WTC11 (cell line): ENCODE data around the gene SRSF2.

Experiments used
- CBFB ChIP-seq: sonication (generic); formaldehyde crosslinking; IDR thresholded peaks from 2 replicates; pipeline ENCODE4 v1.8.1; 2022; ENCODE audit warnings: mild to moderate bottlenecking, low read depth, missing genetic modification reagents
- CREB1 ChIP-seq: sonication (generic); formaldehyde crosslinking; IDR thresholded peaks from 2 replicates; pipeline ENCODE4 v1.8.0; 2023; ENCODE audit warnings: mild to moderate bottlenecking, missing genetic modification reagents
- TF ChIP-seq, protein P1 (sequence below): sonication (generic); formaldehyde crosslinking; IDR thresholded peaks from 2 replicates; pipeline ENCODE4 v1.8.0; 2022; ENCODE audit warnings: mild to moderate bottlenecking, missing genetic modification reagents
- TF ChIP-seq, protein P2 (sequence below): fragments of 200-600 bp; IDR thresholded peaks from 2 replicates; pipeline ENCODE4 v1.8.0; 2022; ENCODE audit warnings: antibody characterized with exemption
- TF ChIP-seq, protein P3 (sequence below): sonication (generic); formaldehyde crosslinking; IDR thresholded peaks from 2 replicates; pipeline ENCODE4 v1.8.1; 2023; ENCODE audit warnings: mild to moderate bottlenecking, missing genetic modification reagents, moderate library complexity

DNA sequence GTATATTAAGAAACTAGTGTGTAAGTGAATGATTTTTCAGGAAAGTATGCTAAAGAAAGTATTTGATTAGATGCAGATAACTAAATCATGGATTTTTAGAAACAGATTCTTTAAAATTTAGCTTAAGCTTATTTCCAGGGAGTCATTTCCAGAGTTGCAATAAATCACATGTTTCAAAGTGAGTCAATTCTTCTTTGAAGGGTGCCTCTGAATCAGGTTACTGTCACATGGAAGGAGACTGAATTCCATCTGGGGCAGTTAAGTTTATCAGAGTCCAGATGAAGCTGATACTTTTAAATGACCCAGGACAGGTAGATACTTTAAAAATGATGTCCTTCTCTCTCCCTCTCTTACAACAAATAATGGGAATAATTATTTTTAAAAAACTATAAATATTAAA is 5.8 kb upstream of the SRSF2 start:
- TF ChIP-seq, protein P1, sequence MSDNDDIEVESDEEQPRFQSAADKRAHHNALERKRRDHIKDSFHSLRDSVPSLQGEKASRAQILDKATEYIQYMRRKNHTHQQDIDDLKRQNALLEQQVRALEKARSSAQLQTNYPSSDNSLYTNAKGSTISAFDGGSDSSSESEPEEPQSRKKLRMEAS (CRISPR knock-in tag): no peak
- TF ChIP-seq, protein P2, sequence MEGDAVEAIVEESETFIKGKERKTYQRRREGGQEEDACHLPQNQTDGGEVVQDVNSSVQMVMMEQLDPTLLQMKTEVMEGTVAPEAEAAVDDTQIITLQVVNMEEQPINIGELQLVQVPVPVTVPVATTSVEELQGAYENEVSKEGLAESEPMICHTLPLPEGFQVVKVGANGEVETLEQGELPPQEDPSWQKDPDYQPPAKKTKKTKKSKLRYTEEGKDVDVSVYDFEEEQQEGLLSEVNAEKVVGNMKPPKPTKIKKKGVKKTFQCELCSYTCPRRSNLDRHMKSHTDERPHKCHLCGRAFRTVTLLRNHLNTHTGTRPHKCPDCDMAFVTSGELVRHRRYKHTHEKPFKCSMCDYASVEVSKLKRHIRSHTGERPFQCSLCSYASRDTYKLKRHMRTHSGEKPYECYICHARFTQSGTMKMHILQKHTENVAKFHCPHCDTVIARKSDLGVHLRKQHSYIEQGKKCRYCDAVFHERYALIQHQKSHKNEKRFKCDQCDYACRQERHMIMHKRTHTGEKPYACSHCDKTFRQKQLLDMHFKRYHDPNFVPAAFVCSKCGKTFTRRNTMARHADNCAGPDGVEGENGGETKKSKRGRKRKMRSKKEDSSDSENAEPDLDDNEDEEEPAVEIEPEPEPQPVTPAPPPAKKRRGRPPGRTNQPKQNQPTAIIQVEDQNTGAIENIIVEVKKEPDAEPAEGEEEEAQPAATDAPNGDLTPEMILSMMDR: no peak
- TF ChIP-seq, protein P3, sequence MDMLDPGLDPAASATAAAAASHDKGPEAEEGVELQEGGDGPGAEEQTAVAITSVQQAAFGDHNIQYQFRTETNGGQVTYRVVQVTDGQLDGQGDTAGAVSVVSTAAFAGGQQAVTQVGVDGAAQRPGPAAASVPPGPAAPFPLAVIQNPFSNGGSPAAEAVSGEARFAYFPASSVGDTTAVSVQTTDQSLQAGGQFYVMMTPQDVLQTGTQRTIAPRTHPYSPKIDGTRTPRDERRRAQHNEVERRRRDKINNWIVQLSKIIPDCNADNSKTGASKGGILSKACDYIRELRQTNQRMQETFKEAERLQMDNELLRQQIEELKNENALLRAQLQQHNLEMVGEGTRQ (CRISPR knock-in tag): no peak
- no peak for TF ChIP-seq CREB1 (CRISPR knock-in tag)
- no peak for TF ChIP-seq CBFB
